Sigmoid colon (tissue), 4 donors: ENCODE data around the gene TSPAN5.

Source experiments
- EP300 ChIP-seq, 4 donors: sonication (generic); formaldehyde crosslinking; IDR thresholded peaks; one replicate each; pipeline ENCODE4 v1.6.1; 2017; ENCODE audit warnings: antibody characterized with exemption in 4 of 4
- POLR2AphosphoS5 ChIP-seq, 4 donors: sonication (generic); formaldehyde crosslinking; IDR thresholded peaks; one replicate each; pipeline ENCODE4 v1.6.1; 2017; ENCODE audit warnings: antibody characterized with exemption in 4 of 4
- TF ChIP-seq, protein P1 (sequence below), 4 experiments: fragments of 450-650 bp in 3 of 4; fragments of 200-600 bp in 1 of 4; IDR thresholded peaks; one replicate each; pipeline ENCODE4 v1.5.1; 2016 to 2019; ENCODE audit warnings: antibody characterized with exemption in 4 of 4, mild to moderate bottlenecking in 3 of 4, moderate library complexity in 2 of 4

DNA sequence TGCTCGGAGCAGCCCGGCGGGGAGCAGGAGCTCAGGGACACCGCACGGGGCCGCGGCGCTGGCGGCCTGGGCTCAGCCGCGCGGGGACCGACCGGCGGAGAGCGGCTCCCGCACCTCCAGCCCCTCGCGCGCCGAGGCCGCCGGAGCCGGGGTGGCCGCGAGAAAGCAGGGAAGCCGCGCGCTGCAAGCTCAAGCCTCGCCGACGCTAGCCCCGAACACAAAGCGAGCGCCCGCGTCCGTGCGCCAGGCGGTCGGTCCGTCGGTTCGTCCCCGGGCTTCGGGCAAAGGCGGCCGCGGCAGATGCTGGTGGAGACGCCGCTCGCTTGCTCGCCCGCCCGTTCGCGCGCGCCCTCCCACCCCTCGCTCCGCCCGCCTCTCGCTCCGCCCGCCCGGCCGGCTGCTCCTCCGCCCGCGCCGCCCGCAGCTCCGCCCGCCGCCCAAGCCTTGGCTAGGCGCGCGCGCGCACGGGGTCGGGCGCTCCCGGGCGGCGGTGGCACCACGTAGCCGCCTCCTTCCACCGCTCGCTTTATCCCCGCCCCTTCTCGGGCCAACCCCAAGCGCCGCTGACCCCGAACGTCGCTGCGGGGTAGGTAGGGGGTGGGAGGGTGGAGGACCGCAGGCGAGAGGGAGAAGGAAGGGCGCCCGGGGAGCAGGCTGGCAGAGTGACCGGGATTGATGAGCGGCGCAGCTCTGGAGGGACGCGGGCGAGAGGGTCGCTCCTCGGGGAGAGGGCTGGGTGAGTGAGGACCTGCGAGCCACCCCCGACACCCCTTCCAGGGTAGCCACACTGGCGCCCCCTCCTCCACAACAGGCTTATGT, at the start of gene TSPAN5:
- TF ChIP-seq, protein P1, sequence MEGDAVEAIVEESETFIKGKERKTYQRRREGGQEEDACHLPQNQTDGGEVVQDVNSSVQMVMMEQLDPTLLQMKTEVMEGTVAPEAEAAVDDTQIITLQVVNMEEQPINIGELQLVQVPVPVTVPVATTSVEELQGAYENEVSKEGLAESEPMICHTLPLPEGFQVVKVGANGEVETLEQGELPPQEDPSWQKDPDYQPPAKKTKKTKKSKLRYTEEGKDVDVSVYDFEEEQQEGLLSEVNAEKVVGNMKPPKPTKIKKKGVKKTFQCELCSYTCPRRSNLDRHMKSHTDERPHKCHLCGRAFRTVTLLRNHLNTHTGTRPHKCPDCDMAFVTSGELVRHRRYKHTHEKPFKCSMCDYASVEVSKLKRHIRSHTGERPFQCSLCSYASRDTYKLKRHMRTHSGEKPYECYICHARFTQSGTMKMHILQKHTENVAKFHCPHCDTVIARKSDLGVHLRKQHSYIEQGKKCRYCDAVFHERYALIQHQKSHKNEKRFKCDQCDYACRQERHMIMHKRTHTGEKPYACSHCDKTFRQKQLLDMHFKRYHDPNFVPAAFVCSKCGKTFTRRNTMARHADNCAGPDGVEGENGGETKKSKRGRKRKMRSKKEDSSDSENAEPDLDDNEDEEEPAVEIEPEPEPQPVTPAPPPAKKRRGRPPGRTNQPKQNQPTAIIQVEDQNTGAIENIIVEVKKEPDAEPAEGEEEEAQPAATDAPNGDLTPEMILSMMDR (IDR thresholded peaks at IDR 0.05), result no peak
- TF ChIP-seq EP300 (IDR thresholded peaks at IDR 0.05) (no peak), POLR2AphosphoS5 (IDR thresholded peaks at IDR 0.05) (peak in 3 of 4 donors; percentile 2 to 54 (median 38))
